ENCODE results near the gene EMC8.
"Not testable (repeated sequence)": the region's sequence is repeated elsewhere in the genome, so short reads cannot be mapped to it uniquely, and the experiment has no call there.

The EMC8 gene

GRCh38 chr16:85817195-85817594 is 17.9 kb upstream of the EMC8 start:
- not testable (repeated sequence) for H3K27me3 ChIP-seq (replicated peaks; ENCODE audit: control insufficient read depth, insufficient read depth, low read length, poor library complexity, severe bottlenecking); H3K4me1 ChIP-seq (ENCODE audit: control insufficient read depth, insufficient read depth, low read length, poor library complexity, severe bottlenecking); H3K9me3 ChIP-seq (ENCODE audit: control insufficient read depth, low read length); H3K36me3 ChIP-seq (ENCODE audit: control insufficient read depth, insufficient read depth, low read length); DNase-seq; H3K27ac ChIP-seq (ENCODE audit: insufficient read depth, low read length, poor library complexity, severe bottlenecking); H3K4me3 ChIP-seq (ENCODE audit: insufficient read depth, low read depth, low read length, poor library complexity, severe bottlenecking)

GRCh38 chr16:85816159-85816558 is 16.8 kb upstream of the EMC8 start:
- Histone ChIP-seq H3K36me3 (ENCODE audit: control insufficient read depth, insufficient read depth, low read length) (no peaks in the 10 kb centered on the region), H3K9me3 (ENCODE audit: control insufficient read depth, low read length) (no peaks in the 10 kb centered on the region), H3K27ac (ENCODE audit: insufficient read depth, low read length, poor library complexity, severe bottlenecking) (no peak overlapping the region), H3K27me3 (replicated peaks; ENCODE audit: control insufficient read depth, insufficient read depth, low read length, poor library complexity, severe bottlenecking) (no peaks in the 10 kb centered on the region), H3K4me3 (ENCODE audit: insufficient read depth, low read depth, low read length, poor library complexity, severe bottlenecking) (no peak overlapping the region), H3K4me1 (ENCODE audit: control insufficient read depth, insufficient read depth, low read length, poor library complexity, severe bottlenecking) (no peaks in the 10 kb centered on the region)
- DNase-seq: no peak

GRCh38 chr16:85812811-85813700 is 13.7 kb upstream of the EMC8 start:
- Histone ChIP-seq H3K9me3 (ENCODE audit: control insufficient read depth, low read length) (no peaks in the 10 kb centered on the region), H3K27ac (ENCODE audit: insufficient read depth, low read length, poor library complexity, severe bottlenecking) (no peak overlapping the region), H3K27me3 (replicated peaks; ENCODE audit: control insufficient read depth, insufficient read depth, low read length, poor library complexity, severe bottlenecking) (no peaks in the 10 kb centered on the region), H3K36me3 (ENCODE audit: control insufficient read depth, insufficient read depth, low read length) (no peaks in the 10 kb centered on the region), H3K4me1 (ENCODE audit: control insufficient read depth, insufficient read depth, low read length, poor library complexity, severe bottlenecking) (no peaks in the 10 kb centered on the region), H3K4me3 (ENCODE audit: insufficient read depth, low read depth, low read length, poor library complexity, severe bottlenecking) (no peak overlapping the region)
- no peak for DNase-seq

- Histone ChIP-seq H3K4me3 (ENCODE audit: insufficient read depth, low read depth, low read length, poor library complexity, severe bottlenecking) (no peak overlapping the region), H3K27ac (ENCODE audit: insufficient read depth, low read length, poor library complexity, severe bottlenecking) (no peak overlapping the region), H3K27me3 (replicated peaks; ENCODE audit: control insufficient read depth, insufficient read depth, low read length, poor library complexity, severe bottlenecking) (no peaks in the 10 kb centered on the region), H3K36me3 (ENCODE audit: control insufficient read depth, insufficient read depth, low read length) (no peaks in the 10 kb centered on the region), H3K4me1 (ENCODE audit: control insufficient read depth, insufficient read depth, low read length, poor library complexity, severe bottlenecking) (no peaks in the 10 kb centered on the region), H3K9me3 (ENCODE audit: control insufficient read depth, low read length) (no peaks in the 10 kb centered on the region)
- no peak for DNase-seq
Measured at GRCh38 chr16:85812031-85812807, 12.9 kb upstream of the EMC8 start.

GRCh38 chr16:85810742-85811115 is 11.4 kb upstream of the EMC8 start:
- H3K4me1 ChIP-seq (ENCODE audit: control insufficient read depth, insufficient read depth, low read length, poor library complexity, severe bottlenecking): no peaks in the 10 kb centered on the region
- no peak overlapping the region for H3K4me3 ChIP-seq (ENCODE audit: insufficient read depth, low read depth, low read length, poor library complexity, severe bottlenecking)
- no peaks in the 10 kb centered on the region for H3K27me3 ChIP-seq (replicated peaks; ENCODE audit: control insufficient read depth, insufficient read depth, low read length, poor library complexity, severe bottlenecking)
- no peaks in the 10 kb centered on the region for H3K9me3 ChIP-seq (ENCODE audit: control insufficient read depth, low read length)
- peaks cover 14% of the 10 kb centered on the region for H3K36me3 ChIP-seq (ENCODE audit: control insufficient read depth, insufficient read depth, low read length)
- no peak for DNase-seq
- H3K27ac ChIP-seq (ENCODE audit: insufficient read depth, low read length, poor library complexity, severe bottlenecking): no peak overlapping the region

GRCh38 chr16:85810097-85810741 is 10.9 kb upstream of the EMC8 start:
- Histone ChIP-seq H3K36me3 (ENCODE audit: control insufficient read depth, insufficient read depth, low read length) (peaks cover 19% of the 10 kb centered on the region), H3K27me3 (replicated peaks; ENCODE audit: control insufficient read depth, insufficient read depth, low read length, poor library complexity, severe bottlenecking) (no peaks in the 10 kb centered on the region), H3K4me1 (ENCODE audit: control insufficient read depth, insufficient read depth, low read length, poor library complexity, severe bottlenecking) (no peaks in the 10 kb centered on the region), H3K9me3 (ENCODE audit: control insufficient read depth, low read length) (no peaks in the 10 kb centered on the region), H3K4me3 (ENCODE audit: insufficient read depth, low read depth, low read length, poor library complexity, severe bottlenecking) (no peak overlapping the region), H3K27ac (ENCODE audit: insufficient read depth, low read length, poor library complexity, severe bottlenecking) (no peak overlapping the region)
- no peak for DNase-seq

GRCh38 chr16:85809645-85810044 is 10.3 kb upstream of the EMC8 start:
- H3K9me3 ChIP-seq (ENCODE audit: control insufficient read depth, low read length): no peaks in the 10 kb centered on the region
- H3K27ac ChIP-seq (ENCODE audit: insufficient read depth, low read length, poor library complexity, severe bottlenecking): no peak overlapping the region
- no peak overlapping the region for H3K4me3 ChIP-seq (ENCODE audit: insufficient read depth, low read depth, low read length, poor library complexity, severe bottlenecking)
- H3K27me3 ChIP-seq (replicated peaks; ENCODE audit: control insufficient read depth, insufficient read depth, low read length, poor library complexity, severe bottlenecking): no peaks in the 10 kb centered on the region
- H3K36me3 ChIP-seq (ENCODE audit: control insufficient read depth, insufficient read depth, low read length): peaks cover 25% of the 10 kb centered on the region
- H3K4me1 ChIP-seq (ENCODE audit: control insufficient read depth, insufficient read depth, low read length, poor library complexity, severe bottlenecking): no peaks in the 10 kb centered on the region
- no peak for DNase-seq

GRCh38 chr16:85808926-85809325 is 9.6 kb upstream of the EMC8 start:
- H3K27ac ChIP-seq (ENCODE audit: insufficient read depth, low read length, poor library complexity, severe bottlenecking): no peak overlapping the region
- H3K4me1 ChIP-seq (ENCODE audit: control insufficient read depth, insufficient read depth, low read length, poor library complexity, severe bottlenecking): no peaks in the 10 kb centered on the region
- peaks cover 29% of the 10 kb centered on the region for H3K36me3 ChIP-seq (ENCODE audit: control insufficient read depth, insufficient read depth, low read length)
- no peak for DNase-seq
- H3K27me3 ChIP-seq (replicated peaks; ENCODE audit: control insufficient read depth, insufficient read depth, low read length, poor library complexity, severe bottlenecking): no peaks in the 10 kb centered on the region
- H3K9me3 ChIP-seq (ENCODE audit: control insufficient read depth, low read length): no peaks in the 10 kb centered on the region
- no peak overlapping the region for H3K4me3 ChIP-seq (ENCODE audit: insufficient read depth, low read depth, low read length, poor library complexity, severe bottlenecking)

GRCh38 chr16:85808104-85808503 is 8.8 kb upstream of the EMC8 start:
- not testable (repeated sequence) for H3K4me1 ChIP-seq (ENCODE audit: control insufficient read depth, insufficient read depth, low read length, poor library complexity, severe bottlenecking); H3K9me3 ChIP-seq (ENCODE audit: control insufficient read depth, low read length); DNase-seq; H3K27me3 ChIP-seq (replicated peaks; ENCODE audit: control insufficient read depth, insufficient read depth, low read length, poor library complexity, severe bottlenecking); H3K4me3 ChIP-seq (ENCODE audit: insufficient read depth, low read depth, low read length, poor library complexity, severe bottlenecking); H3K27ac ChIP-seq (ENCODE audit: insufficient read depth, low read length, poor library complexity, severe bottlenecking)
- H3K36me3 ChIP-seq (ENCODE audit: control insufficient read depth, insufficient read depth, low read length): peaks cover 38% of the 10 kb centered on the region

- H3K27me3 ChIP-seq (replicated peaks; ENCODE audit: control insufficient read depth, insufficient read depth, low read length, poor library complexity, severe bottlenecking); H3K9me3 ChIP-seq (ENCODE audit: control insufficient read depth, low read length); H3K27ac ChIP-seq (ENCODE audit: insufficient read depth, low read length, poor library complexity, severe bottlenecking); H3K4me1 ChIP-seq (ENCODE audit: control insufficient read depth, insufficient read depth, low read length, poor library complexity, severe bottlenecking); H3K4me3 ChIP-seq (ENCODE audit: insufficient read depth, low read depth, low read length, poor library complexity, severe bottlenecking); DNase-seq: not testable (repeated sequence)
- peaks cover 45% of the 10 kb centered on the region for H3K36me3 ChIP-seq (ENCODE audit: control insufficient read depth, insufficient read depth, low read length)
Measured at GRCh38 chr16:85807340-85807739, 8.0 kb upstream of the EMC8 start.
